GM10266 (cell line): ENCODE results near the gene PPP2R2D.

Experiments
- DNase-seq: peaks from one replicate; pipeline ENCODE4 v3.0.0; 2012; ENCODE audit errors: extremely low spot score
- CTCF ChIP-seq: IDR thresholded peaks from 2 replicates; pipeline ENCODE4 v1.5.1; 2012; ENCODE audit warnings: mild to moderate bottlenecking, low read depth; ENCODE audit not compliant: control insufficient read depth, insufficient read depth; ENCODE audit errors: missing control alignments

Gene PPP2R2D

GRCh38 chr10:131960631-131961046 is 59.8 kb downstream of the PPP2R2D start:
- TF ChIP-seq CTCF = no peak
- DNase-seq = no peak

- no peak for DNase-seq
- TF ChIP-seq CTCF = no peak
Measured at GRCh38 chr10:131961047-131961776, 60.4 kb downstream of the PPP2R2D start.

- no peak for TF ChIP-seq CTCF
- DNase-seq = no peak
Measured at GRCh38 chr10:131961777-131962662, 61.2 kb downstream of the PPP2R2D start.

GRCh38 chr10:131963350-131963749 is 62.5 kb downstream of the PPP2R2D start:
- DNase-seq = no peak
- no peak for TF ChIP-seq CTCF

- no peak for DNase-seq
Measured at GRCh38 chr10:131963811-131964210, 63.0 kb downstream of the PPP2R2D start.

GRCh38 chr10:131964298-131964697 is 63.5 kb downstream of the PPP2R2D start:
- no peak for DNase-seq
- no peak for TF ChIP-seq CTCF

More at GRCh38 chr10:131963811-131964210, 63.0 kb downstream of the PPP2R2D start:
- TF ChIP-seq CTCF = no peak

- TF ChIP-seq CTCF = no peak
- DNase-seq = no peak
Measured at GRCh38 chr10:131968949-131969348, 68.1 kb downstream of the PPP2R2D start.
